ENCODE results near the gene PRKN. TPM values are rescaled to one million over a fixed set of nuclear protein-coding genes. Genes with fewer than 3 reads are reported as not detected.

PRKN gene
- total RNA-seq, 2 donors from 2014 or later = 15.7 to 19.3 TPM

DNA sequence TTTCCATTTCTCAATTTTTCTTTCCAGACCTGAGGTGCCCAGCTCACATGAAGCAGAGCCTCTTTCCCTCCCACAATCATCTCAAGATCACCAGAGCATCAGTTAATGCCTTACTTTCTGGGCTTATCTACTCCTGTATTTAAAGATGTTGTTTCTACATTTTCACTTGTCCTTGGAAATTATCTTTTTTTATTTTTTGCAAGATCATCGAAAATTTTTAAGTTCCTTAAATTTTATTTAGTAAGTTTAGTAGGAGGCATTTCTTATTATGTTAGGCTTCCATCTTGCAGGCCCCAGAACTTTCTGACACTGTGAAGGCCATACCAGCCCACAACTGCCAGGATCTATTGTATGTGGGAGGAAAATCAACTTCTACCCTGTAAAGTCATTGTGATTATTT lies 466.0 kb downstream of the PRKN start:
- Histone ChIP-seq H3K9me3 (no peaks in the 10 kb centered on the region), H3K27me3 (no peaks in the 10 kb centered on the region), H3K4me1 (no peaks in the 10 kb centered on the region), H3K27ac (no peak overlapping the region), H3K4me3 (no peak overlapping the region), H3K36me3 (no peaks in the 10 kb centered on the region)
- DNase-seq (ENCODE audit: low spot score) = no peak
- TF ChIP-seq, protein P1, sequence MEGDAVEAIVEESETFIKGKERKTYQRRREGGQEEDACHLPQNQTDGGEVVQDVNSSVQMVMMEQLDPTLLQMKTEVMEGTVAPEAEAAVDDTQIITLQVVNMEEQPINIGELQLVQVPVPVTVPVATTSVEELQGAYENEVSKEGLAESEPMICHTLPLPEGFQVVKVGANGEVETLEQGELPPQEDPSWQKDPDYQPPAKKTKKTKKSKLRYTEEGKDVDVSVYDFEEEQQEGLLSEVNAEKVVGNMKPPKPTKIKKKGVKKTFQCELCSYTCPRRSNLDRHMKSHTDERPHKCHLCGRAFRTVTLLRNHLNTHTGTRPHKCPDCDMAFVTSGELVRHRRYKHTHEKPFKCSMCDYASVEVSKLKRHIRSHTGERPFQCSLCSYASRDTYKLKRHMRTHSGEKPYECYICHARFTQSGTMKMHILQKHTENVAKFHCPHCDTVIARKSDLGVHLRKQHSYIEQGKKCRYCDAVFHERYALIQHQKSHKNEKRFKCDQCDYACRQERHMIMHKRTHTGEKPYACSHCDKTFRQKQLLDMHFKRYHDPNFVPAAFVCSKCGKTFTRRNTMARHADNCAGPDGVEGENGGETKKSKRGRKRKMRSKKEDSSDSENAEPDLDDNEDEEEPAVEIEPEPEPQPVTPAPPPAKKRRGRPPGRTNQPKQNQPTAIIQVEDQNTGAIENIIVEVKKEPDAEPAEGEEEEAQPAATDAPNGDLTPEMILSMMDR (IDR thresholded peaks at IDR 0.05) = no peak

DNA sequence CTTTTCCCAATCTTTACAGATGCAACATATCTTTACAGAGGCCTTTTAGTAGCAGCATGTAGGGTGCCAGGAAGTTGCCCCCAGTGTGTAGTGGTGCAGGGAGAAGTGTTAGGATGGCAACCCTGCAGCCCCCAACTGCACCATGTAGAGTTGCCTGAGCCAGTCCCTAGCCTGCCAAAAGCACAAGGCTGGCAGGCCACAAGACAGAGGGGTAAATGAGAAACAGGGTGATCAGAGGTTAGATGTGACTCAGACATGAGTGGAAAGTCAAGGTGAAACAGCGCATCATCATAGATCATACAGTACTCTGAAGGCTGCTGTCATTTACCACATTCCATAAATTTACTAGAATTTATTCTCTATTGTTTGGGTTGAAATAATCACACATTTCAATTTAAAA lies 467.5 kb downstream of the PRKN start:
- Histone ChIP-seq H3K27me3 (no peaks in the 10 kb centered on the region), H3K36me3 (no peaks in the 10 kb centered on the region), H3K4me3 (no peak overlapping the region), H3K27ac (no peak overlapping the region), H3K4me1 (no peaks in the 10 kb centered on the region), H3K9me3 (no peaks in the 10 kb centered on the region)
- TF ChIP-seq, protein P1 (IDR thresholded peaks at IDR 0.05) = no peak
- DNase-seq (ENCODE audit: low spot score) = no peak

DNA sequence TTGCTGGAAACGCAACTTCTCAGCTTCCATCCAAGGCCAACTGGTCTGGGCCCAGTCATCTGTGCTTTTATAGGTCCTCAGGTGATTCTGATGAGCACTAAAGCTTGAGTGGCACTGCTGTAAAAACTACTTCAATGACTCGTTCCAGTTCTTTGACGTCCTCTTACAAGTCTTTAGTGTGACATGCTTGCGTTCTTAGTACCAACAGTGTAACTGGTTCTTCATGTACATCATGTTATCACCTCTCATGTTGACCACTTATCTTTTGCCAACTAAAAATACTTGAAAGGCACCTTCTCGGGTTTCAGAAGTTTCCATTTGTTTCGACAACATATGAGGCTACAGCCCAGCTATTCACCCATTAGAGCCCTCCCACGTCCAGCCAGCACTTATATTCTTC lies 468.9 kb downstream of the PRKN start:
- Histone ChIP-seq H3K36me3 (no peaks in the 10 kb centered on the region), H3K4me1 (no peaks in the 10 kb centered on the region), H3K27ac (no peak overlapping the region), H3K27me3 (no peaks in the 10 kb centered on the region), H3K4me3 (no peak overlapping the region), H3K9me3 (no peaks in the 10 kb centered on the region)
- TF ChIP-seq, protein P1 (IDR thresholded peaks at IDR 0.05) = no peak
- no peak for DNase-seq (ENCODE audit: low spot score)

DNA sequence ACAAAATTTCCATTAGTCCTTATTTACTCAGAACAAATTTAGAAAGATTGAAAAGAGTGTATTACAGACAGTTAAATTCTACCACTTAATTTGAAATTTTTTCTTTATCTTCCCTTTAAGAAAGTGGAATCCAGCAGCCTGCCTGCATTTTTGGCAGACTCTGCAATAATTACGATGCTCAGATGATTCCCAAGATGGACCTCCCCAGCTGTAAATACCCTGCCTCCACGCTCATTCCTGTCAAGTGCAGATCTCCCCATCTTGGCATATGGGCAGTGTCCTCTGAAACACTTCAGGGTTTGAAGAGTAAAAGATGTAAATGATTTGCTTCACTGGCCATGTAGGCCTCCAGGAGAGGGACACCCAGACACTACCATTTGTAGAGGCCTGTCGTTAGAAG lies 471.2 kb downstream of the PRKN start:
- TF ChIP-seq, protein P1 (IDR thresholded peaks at IDR 0.05) = no peak
- H3K4me3 ChIP-seq = no peak overlapping the region

DNA sequence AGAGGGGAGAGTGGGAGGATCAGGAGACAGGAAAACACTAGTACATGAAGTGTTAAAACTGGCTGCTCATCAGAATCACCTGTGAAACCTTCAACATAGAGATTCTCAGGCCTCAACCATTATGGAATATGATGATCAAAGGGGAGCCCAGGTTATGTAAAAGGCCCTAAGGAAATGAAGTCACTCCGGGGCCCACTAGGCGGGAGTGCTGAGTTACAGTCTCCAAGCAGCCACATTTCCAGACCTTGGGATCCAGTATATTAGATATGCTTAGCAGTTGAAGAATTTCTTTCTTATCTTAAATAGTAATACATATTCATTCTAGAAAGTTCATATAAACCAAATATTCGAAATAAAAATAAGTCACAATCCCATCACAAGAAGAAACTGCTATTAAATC lies 476.3 kb downstream of the PRKN start:
- no peak for DNase-seq (ENCODE audit: low spot score)
- H3K9me3 ChIP-seq = no peaks in the 10 kb centered on the region
- H3K27me3 ChIP-seq = no peaks in the 10 kb centered on the region
- TF ChIP-seq, protein P1 (IDR thresholded peaks at IDR 0.05) = no peak
- H3K4me1 ChIP-seq = no peaks in the 10 kb centered on the region
- no peak overlapping the region for H3K4me3 ChIP-seq
- no peaks in the 10 kb centered on the region for H3K36me3 ChIP-seq
- H3K27ac ChIP-seq = no peak overlapping the region

More for the DNA sequence above, 471.2 kb downstream of the PRKN start:
- H3K4me1 ChIP-seq = no peaks in the 10 kb centered on the region
- no peaks in the 10 kb centered on the region for H3K27me3 ChIP-seq
- no peaks in the 10 kb centered on the region for H3K9me3 ChIP-seq
- H3K27ac ChIP-seq = no peak overlapping the region
- DNase-seq (ENCODE audit: low spot score) = no peak
- no peaks in the 10 kb centered on the region for H3K36me3 ChIP-seq

DNA sequence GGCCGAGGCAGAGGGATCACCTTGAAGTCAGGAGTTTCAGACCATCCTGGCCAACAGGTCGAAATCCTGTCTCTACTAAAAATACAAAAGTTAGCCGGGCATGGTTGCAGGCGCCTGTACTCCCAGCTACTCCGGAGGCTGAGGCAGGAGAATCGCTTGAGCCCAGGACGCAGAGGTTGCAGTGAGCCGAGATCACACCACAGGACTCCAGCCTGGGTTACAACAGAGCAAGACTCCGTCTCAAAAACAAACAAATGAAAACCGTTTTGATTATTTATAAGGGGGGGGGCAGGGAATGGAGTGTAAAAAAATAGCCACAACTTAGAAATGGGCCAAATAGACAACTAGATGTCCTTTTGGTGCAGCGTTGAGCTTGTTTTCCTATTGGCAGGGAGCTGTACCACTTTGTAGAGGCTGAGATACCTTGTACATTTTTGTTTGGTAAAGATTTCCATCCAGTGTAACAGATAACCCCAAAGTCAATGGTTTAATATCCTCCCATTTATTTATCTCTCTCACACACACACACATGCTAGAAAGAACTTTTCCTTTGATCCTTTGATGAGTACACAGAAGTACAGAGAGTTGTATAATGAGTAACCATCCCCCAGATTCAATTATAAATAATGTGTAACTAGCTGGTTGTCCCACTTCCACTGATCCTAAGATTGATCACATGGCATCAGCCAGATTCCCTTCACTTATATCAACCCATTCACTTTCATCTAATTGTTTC lies 477.5 kb downstream of the PRKN start:
- H3K9me3 ChIP-seq = no peaks in the 10 kb centered on the region
- H3K27me3 ChIP-seq = no peaks in the 10 kb centered on the region
- no peak overlapping the region for H3K4me3 ChIP-seq
- TF ChIP-seq, protein P1 (IDR thresholded peaks at IDR 0.05) = no peak
- no peak for DNase-seq (ENCODE audit: low spot score)
- no peaks in the 10 kb centered on the region for H3K36me3 ChIP-seq
- H3K27ac ChIP-seq = no peak overlapping the region
- no peaks in the 10 kb centered on the region for H3K4me1 ChIP-seq
